ENCODE measurements around the gene GLO1.

- TF ChIP-seq, protein P1, sequence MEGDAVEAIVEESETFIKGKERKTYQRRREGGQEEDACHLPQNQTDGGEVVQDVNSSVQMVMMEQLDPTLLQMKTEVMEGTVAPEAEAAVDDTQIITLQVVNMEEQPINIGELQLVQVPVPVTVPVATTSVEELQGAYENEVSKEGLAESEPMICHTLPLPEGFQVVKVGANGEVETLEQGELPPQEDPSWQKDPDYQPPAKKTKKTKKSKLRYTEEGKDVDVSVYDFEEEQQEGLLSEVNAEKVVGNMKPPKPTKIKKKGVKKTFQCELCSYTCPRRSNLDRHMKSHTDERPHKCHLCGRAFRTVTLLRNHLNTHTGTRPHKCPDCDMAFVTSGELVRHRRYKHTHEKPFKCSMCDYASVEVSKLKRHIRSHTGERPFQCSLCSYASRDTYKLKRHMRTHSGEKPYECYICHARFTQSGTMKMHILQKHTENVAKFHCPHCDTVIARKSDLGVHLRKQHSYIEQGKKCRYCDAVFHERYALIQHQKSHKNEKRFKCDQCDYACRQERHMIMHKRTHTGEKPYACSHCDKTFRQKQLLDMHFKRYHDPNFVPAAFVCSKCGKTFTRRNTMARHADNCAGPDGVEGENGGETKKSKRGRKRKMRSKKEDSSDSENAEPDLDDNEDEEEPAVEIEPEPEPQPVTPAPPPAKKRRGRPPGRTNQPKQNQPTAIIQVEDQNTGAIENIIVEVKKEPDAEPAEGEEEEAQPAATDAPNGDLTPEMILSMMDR (IDR thresholded peaks at IDR 0.05; ENCODE audit: borderline replicate concordance, extremely low read depth, low read length, poor library complexity, severe bottlenecking) = no peak
- no peak for TF ChIP-seq EZH2 (IDR thresholded peaks at IDR 0.05; ENCODE audit: borderline replicate concordance, low read depth, low read length, severe bottlenecking)
These were observed 48.1 kb upstream of the GLO1 start for GRCh38 chr6:38750968-38751615.
